ENCODE data around the gene SLC25A20. TPM values are rescaled to one million over a fixed set of nuclear protein-coding genes. Genes with fewer than 3 reads are reported as not detected.

SLC25A20 gene
- total RNA-seq, 1 donor = 2.2 TPM

DNA sequence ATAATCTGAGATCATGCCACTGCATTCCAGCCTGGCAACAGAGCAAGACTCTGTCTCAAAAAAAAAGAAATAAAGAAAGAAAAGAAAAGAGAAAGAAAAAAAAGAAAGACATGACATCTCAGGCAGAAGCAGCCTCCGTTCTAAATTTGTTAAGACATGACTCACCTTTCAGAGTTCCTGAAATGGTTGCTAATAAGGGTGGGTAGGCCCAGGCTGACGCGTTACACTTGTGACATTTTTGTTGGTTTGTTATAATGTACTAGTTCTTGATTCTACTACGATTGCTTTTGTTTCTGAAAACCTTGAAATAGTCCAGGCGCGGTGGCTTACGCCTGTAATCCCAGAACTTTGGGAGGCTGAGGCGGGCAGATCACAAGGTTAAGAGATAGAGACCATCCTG, 21.0 kb downstream of the SLC25A20 start:
- H3K4me1 ChIP-seq (ENCODE audit: insufficient read depth, low read length) = no peaks in the 10 kb centered on the region

DNA sequence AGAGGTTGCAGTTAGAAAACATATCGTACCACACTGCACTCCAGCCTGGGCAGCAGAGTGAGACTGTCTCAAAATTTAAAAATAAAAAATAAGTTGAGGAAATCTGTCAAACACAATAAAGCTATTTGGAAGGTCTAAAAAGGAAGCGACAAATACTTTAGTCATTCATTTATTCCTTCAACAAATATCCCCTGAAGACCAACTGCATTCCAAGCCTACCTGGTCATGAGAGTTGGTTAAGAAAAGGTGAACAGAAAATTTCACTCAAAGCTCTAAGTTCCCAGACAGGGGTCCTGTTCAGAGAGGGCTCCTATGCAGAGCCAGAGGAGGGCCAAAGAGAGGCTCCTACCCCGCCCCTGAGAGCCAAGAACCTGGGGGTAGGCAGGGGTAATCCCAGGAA, 35.6 kb downstream of the SLC25A20 start:
- H3K9me3 ChIP-seq (ENCODE audit: low read depth, low read length) = no peaks in the 10 kb centered on the region
- no peak overlapping the region for H3K4me3 ChIP-seq (ENCODE audit: low read length)
- no peaks in the 10 kb centered on the region for H3K4me1 ChIP-seq (ENCODE audit: insufficient read depth, low read length)
- H3K27me3 ChIP-seq (ENCODE audit: insufficient read depth, low read length) = no peaks in the 10 kb centered on the region

More for the DNA sequence above, 21.0 kb downstream of the SLC25A20 start:
- Histone ChIP-seq H3K4me3 (ENCODE audit: low read length) (no peak overlapping the region), H3K9me3 (ENCODE audit: low read depth, low read length) (no peaks in the 10 kb centered on the region), H3K27me3 (ENCODE audit: insufficient read depth, low read length) (no peaks in the 10 kb centered on the region)

DNA sequence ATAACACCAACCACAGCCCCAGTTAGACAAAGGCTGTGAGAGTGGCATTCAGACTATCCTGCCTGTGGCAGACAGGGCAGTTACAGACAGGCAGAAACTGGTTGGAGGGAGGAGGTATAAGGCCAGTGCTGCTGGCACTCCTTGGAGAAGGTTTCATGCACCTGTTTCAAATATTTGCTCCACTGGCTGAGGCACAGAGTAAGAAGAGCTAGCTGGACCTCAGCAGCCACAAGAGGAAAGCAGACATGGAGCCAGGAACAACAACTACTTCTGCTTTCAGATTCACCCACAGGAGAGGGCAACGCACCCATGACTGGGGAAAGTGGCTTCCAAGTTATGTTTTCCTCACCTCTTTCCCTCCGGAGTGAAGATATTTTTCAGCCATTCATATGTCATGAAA, 39.5 kb downstream of the SLC25A20 start:
- H3K4me1 ChIP-seq (ENCODE audit: insufficient read depth, low read length) = peaks cover under 1% of the 10 kb centered on the region
- H3K4me3 ChIP-seq (ENCODE audit: low read length) = no peak overlapping the region
- no peaks in the 10 kb centered on the region for H3K27me3 ChIP-seq (ENCODE audit: insufficient read depth, low read length)
- no peaks in the 10 kb centered on the region for H3K9me3 ChIP-seq (ENCODE audit: low read depth, low read length)

DNA sequence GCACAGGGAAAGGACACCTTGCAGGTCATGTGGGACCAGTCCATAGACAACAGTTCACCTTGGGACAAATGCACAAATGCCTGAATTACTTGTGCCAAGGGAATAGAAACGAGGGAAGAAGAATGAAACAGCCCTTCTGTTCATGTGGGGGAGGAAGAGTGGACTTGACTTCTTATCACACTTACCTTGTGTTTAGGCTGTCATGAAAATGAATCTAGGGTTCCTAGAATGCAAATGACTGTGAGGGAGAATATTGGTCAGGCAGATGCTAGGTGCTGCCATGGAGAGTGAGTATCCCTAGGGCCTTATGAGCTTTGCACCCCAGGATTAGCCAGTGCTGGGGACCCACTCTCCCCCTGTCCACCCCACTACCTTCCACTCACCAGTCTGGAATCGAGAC, 40.0 kb downstream of the SLC25A20 start:
- no peaks in the 10 kb centered on the region for H3K9me3 ChIP-seq (ENCODE audit: low read depth, low read length)
- H3K4me3 ChIP-seq (ENCODE audit: low read length) = no peak overlapping the region
- peaks cover 5% of the 10 kb centered on the region for H3K4me1 ChIP-seq (ENCODE audit: insufficient read depth, low read length)
- no peaks in the 10 kb centered on the region for H3K27me3 ChIP-seq (ENCODE audit: insufficient read depth, low read length)

- Histone ChIP-seq H3K27me3 (ENCODE audit: insufficient read depth, low read length) (no peaks in the 10 kb centered on the region), H3K4me1 (ENCODE audit: insufficient read depth, low read length) (peaks cover 6% of the 10 kb centered on the region)
Measured at GRCh38 chr3:48857641-48858040, 41.0 kb downstream of the SLC25A20 start.

GRCh38 chr3:48856469-48856868, 42.2 kb downstream of the SLC25A20 start:
- no peaks in the 10 kb centered on the region for H3K27me3 ChIP-seq (ENCODE audit: insufficient read depth, low read length)
- H3K4me1 ChIP-seq (ENCODE audit: insufficient read depth, low read length) = peaks cover 6% of the 10 kb centered on the region

More at GRCh38 chr3:48857641-48858040, 41.0 kb downstream of the SLC25A20 start:
- H3K9me3 ChIP-seq (ENCODE audit: low read depth, low read length) = no peaks in the 10 kb centered on the region
- no peak overlapping the region for H3K4me3 ChIP-seq (ENCODE audit: low read length)

DNA sequence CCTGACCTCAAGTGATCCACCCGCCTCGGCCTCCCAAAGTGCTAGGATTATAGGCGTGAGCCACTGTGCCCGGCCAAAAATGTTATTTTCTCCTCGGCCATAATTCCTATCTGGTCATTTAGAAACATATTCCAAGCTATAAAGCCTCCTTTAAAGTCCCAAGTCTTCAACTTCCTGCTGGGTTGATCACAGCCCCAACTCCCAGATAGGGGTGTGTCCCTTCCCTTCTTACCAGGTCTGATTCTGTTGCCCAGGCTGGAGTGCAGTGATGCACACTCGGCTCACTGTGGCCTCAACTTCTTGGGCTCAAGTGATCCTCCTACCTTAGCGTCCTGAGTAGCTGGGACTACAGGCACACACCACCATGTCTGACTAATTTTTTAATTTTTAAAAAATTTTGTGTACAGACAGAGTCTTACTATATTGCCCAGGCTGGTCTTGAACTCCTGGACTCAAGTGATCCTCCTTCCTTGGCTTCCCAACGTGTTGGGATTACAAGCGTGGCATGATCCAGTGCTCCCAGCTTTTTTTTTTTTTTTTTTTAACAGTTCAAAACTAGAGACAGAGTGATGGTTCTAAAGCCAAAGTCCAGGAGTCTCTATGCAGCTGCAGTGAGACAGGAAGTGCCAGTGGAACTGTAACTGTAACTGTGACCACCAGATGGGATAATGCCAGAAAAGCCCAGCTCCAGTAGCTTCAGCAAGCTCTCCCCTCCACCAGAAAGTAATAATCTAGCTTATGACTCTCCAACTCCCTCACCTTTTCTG, 42.8 kb downstream of the SLC25A20 start:
- peaks cover 6% of the 10 kb centered on the region for H3K4me1 ChIP-seq (ENCODE audit: insufficient read depth, low read length)
- no peak overlapping the region for H3K4me3 ChIP-seq (ENCODE audit: low read length)
- no peaks in the 10 kb centered on the region for H3K27me3 ChIP-seq (ENCODE audit: insufficient read depth, low read length)
- H3K9me3 ChIP-seq (ENCODE audit: low read depth, low read length) = no peaks in the 10 kb centered on the region

More at GRCh38 chr3:48856469-48856868, 42.2 kb downstream of the SLC25A20 start:
- Histone ChIP-seq H3K9me3 (ENCODE audit: low read depth, low read length) (no peaks in the 10 kb centered on the region), H3K4me3 (ENCODE audit: low read length) (no peak overlapping the region)

GRCh38 chr3:48852151-48852550, 46.5 kb downstream of the SLC25A20 start:
- Histone ChIP-seq H3K9me3 (ENCODE audit: low read depth, low read length) (no peaks in the 10 kb centered on the region), H3K4me1 (ENCODE audit: insufficient read depth, low read length) (peaks cover 15% of the 10 kb centered on the region), H3K4me3 (ENCODE audit: low read length) (no peak overlapping the region), H3K27me3 (ENCODE audit: insufficient read depth, low read length) (no peaks in the 10 kb centered on the region)

- no peaks in the 10 kb centered on the region for H3K9me3 ChIP-seq (ENCODE audit: low read depth, low read length)
- no peaks in the 10 kb centered on the region for H3K27me3 ChIP-seq (ENCODE audit: insufficient read depth, low read length)
- H3K4me3 ChIP-seq (ENCODE audit: low read length) = no peak overlapping the region
- H3K4me1 ChIP-seq (ENCODE audit: insufficient read depth, low read length) = peaks cover 23% of the 10 kb centered on the region
Measured at GRCh38 chr3:48851407-48851806, 47.3 kb downstream of the SLC25A20 start.

DNA sequence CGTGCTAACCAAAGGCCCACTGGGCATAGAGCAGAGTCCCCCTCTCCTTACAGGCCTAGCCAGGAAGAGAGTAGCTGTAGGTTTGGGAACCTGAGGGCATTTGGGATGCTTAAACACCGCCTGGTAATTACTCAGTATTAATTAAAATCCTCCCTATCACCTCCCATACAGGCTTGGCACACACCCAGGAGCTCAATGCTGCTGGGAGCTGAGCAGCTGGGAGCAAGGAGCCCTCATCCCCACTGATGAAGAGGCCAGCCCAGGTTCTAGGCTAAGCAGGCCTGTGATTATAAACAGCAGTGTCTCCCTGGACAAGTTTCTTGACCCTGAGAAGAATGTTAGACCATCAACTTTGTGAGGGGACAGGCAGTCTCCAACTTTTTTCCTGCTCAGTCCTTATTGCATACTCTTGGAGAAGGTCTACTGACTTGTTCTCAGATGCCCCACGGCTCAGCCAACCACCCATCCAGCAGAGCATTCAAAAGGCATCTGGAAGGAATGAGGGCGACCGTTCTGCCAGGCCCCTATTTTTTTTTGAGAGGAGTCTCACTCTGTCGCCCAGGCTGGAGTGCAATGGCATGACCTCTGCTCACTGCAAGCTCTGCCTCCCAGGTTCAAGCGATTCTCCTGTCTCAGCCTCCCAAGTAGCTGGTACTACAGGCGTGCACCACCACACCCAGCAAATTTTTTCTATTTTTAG, 49.7 kb downstream of the SLC25A20 start:
- no peak overlapping the region for H3K4me3 ChIP-seq (ENCODE audit: low read length)
- H3K9me3 ChIP-seq (ENCODE audit: low read depth, low read length) = no peaks in the 10 kb centered on the region
- H3K27me3 ChIP-seq (ENCODE audit: insufficient read depth, low read length) = no peaks in the 10 kb centered on the region
- peaks cover 34% of the 10 kb centered on the region for H3K4me1 ChIP-seq (ENCODE audit: insufficient read depth, low read length)

GRCh38 chr3:48847504-48848423, 50.9 kb downstream of the SLC25A20 start, which contains the start of gene PRKAR2A:
PRKAR2A (minus strand) TSS chr3:48847874; CDS start chr3:48847596, 278 bp downstream.
- no peaks in the 10 kb centered on the region for H3K9me3 ChIP-seq (ENCODE audit: low read depth, low read length)
- peaks cover 31% of the 10 kb centered on the region for H3K4me1 ChIP-seq (ENCODE audit: insufficient read depth, low read length)
- no peaks in the 10 kb centered on the region for H3K27me3 ChIP-seq (ENCODE audit: insufficient read depth, low read length)
- H3K4me3 ChIP-seq (ENCODE audit: low read length) = peak within 1 kb of the TSS; percentile 80

DNA sequence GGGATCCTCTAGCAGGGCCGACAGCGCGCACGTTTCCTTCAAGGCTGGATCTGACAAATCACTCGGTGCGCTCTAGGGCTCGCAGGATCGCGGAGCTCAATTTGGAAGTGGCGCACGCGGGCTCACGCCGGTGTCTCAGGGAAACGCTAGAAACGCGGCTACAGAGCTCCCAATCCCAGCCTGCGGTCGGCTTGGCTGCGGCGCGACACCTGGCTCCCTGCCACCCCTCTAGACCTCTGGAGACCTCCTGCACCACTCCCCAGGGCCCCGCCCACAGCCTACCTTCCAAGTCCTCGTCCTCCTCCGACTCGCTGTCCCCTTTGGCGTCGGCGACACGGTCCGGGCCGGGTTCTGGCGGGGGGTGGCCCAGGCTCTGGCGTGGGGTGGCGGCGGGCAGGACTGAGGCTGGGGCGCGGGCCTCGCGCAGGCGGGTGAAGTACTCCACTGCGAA, 51.6 kb downstream of the SLC25A20 start:
- peak overlapping the region; percentile 80 for H3K4me3 ChIP-seq (ENCODE audit: low read length)
- peaks cover 31% of the 10 kb centered on the region for H3K4me1 ChIP-seq (ENCODE audit: insufficient read depth, low read length)
- no peaks in the 10 kb centered on the region for H3K27me3 ChIP-seq (ENCODE audit: insufficient read depth, low read length)
- no peaks in the 10 kb centered on the region for H3K9me3 ChIP-seq (ENCODE audit: low read depth, low read length)

DNA sequence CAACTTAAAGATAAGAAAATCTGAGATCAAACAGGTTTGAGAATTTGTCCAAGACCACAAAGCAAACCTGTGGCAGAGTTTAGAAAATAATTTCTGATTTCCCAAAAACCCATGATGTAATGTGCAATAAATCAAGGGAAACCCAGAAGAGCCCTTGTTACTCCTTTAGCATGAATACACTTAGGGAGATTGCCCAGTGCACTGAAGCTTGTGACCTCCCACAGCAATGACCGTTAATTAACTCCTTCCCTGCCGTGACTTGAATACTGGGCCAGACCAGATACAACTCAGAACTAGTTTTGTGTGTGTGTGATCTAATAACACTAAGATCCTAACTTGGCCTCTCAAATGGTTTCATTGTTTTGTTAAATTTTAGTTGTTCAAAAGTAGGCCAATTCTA, 53.5 kb downstream of the SLC25A20 start:
- H3K27me3 ChIP-seq (ENCODE audit: insufficient read depth, low read length) = no peaks in the 10 kb centered on the region
- H3K4me3 ChIP-seq (ENCODE audit: low read length) = no peak overlapping the region

GRCh38 chr3:48837163-48837562, 61.5 kb downstream of the SLC25A20 start:
- no peak overlapping the region for H3K4me3 ChIP-seq (ENCODE audit: low read length)
- H3K4me1 ChIP-seq (ENCODE audit: insufficient read depth, low read length) = no peaks in the 10 kb centered on the region
- no peaks in the 10 kb centered on the region for H3K9me3 ChIP-seq (ENCODE audit: low read depth, low read length)
- H3K27me3 ChIP-seq (ENCODE audit: insufficient read depth, low read length) = no peaks in the 10 kb centered on the region

More for the DNA sequence above, 53.5 kb downstream of the SLC25A20 start:
- Histone ChIP-seq H3K4me1 (ENCODE audit: insufficient read depth, low read length) (peaks cover 31% of the 10 kb centered on the region), H3K9me3 (ENCODE audit: low read depth, low read length) (no peaks in the 10 kb centered on the region)
